Body of pancreas (tissue), 4 donors: ENCODE results near the gene AGR3.

Source experiments
- CTCF ChIP-seq, 7 experiments: fragments of 450-650 bp in 4 of 7; fragments of 200-600 bp in 3 of 7; sonication (generic) in 3 of 7; IDR thresholded peaks; one replicate each; pipeline ENCODE4 v1.5.1; 2016 to 2019; ENCODE audit warnings: antibody characterized with exemption in 7 of 7
- POLR2A ChIP-seq, 3 donors: fragments of 450-650 bp; IDR thresholded peaks; one replicate each; pipeline ENCODE4 v1.6.1; 2016; ENCODE audit warnings: antibody characterized with exemption in 3 of 3, mild to moderate bottlenecking in 2 of 3

GRCh38 chr7:16840094-16840493 is 41.7 kb downstream of the AGR3 start:
- no peak for TF ChIP-seq POLR2A (IDR thresholded peaks at IDR 0.05)
- TF ChIP-seq CTCF (IDR thresholded peaks at IDR 0.05): no peak
